AG09309 (cell line): ENCODE measurements around the gene PTPN14.

Experiments used
- DNase-seq: peaks from one replicate; pipeline ENCODE4 v3.0.0-alpha.2; 2010; ENCODE audit warnings: low read depth
- H3K4me3 ChIP-seq: 2 replicates; pipeline ENCODE4 v1.5.1; 2011; ENCODE audit warnings: mild to moderate bottlenecking, low read depth, low read length, moderate library complexity; ENCODE audit not compliant: control insufficient read depth
- TF ChIP-seq, protein P1 (sequence below): IDR thresholded peaks from 2 replicates; pipeline ENCODE4 v1.5.1; 2011; ENCODE audit warnings: mild to moderate bottlenecking, low read depth, low read length, inconsistent platforms; ENCODE audit not compliant: insufficient read depth, control insufficient read depth; ENCODE audit errors: missing control alignments

The PTPN14 gene

DNA sequence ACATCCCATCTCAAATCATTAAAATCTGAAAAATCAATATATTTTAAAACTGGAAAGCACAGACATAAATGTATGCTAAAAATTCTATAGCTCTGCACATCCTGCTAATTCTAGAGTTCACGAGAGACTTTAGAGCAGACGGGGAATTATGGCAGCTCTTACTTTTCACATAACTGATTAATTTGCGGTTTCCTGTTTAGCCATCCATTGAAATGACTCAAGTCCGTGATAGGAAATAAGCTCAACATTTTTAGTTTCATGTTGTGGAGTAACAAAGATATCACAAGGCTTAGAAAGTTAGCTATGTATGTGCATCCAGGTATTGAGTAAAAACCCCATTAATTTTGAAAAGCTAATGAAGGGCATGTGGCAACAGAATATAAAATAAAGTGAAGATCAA is 147.2 kb downstream of the PTPN14 start:
- no peak overlapping the region for H3K4me3 ChIP-seq
- DNase-seq = no peak
- TF ChIP-seq, protein P1, sequence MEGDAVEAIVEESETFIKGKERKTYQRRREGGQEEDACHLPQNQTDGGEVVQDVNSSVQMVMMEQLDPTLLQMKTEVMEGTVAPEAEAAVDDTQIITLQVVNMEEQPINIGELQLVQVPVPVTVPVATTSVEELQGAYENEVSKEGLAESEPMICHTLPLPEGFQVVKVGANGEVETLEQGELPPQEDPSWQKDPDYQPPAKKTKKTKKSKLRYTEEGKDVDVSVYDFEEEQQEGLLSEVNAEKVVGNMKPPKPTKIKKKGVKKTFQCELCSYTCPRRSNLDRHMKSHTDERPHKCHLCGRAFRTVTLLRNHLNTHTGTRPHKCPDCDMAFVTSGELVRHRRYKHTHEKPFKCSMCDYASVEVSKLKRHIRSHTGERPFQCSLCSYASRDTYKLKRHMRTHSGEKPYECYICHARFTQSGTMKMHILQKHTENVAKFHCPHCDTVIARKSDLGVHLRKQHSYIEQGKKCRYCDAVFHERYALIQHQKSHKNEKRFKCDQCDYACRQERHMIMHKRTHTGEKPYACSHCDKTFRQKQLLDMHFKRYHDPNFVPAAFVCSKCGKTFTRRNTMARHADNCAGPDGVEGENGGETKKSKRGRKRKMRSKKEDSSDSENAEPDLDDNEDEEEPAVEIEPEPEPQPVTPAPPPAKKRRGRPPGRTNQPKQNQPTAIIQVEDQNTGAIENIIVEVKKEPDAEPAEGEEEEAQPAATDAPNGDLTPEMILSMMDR = no peak

DNA sequence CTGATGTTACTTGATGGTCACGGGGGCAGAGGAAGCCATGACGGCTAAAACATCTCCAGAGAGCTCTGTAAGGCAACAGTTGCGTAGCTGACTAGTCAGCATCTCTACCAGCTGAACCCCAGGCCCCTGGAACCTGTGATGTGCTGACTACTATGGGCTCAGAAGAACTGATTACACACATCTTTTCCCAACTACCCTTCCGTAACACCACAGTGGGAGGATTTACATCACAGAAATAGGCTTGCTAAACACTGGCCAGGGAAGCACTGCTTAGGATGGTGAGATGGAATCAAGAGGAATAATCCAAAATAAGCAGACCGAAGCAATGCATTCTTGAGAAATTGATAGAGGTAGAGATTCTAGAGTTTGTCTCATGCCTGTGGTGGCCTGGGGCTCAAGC is 148.0 kb downstream of the PTPN14 start:
- H3K4me3 ChIP-seq = no peak overlapping the region
- no peak for DNase-seq
- TF ChIP-seq, protein P1 = no peak

DNA sequence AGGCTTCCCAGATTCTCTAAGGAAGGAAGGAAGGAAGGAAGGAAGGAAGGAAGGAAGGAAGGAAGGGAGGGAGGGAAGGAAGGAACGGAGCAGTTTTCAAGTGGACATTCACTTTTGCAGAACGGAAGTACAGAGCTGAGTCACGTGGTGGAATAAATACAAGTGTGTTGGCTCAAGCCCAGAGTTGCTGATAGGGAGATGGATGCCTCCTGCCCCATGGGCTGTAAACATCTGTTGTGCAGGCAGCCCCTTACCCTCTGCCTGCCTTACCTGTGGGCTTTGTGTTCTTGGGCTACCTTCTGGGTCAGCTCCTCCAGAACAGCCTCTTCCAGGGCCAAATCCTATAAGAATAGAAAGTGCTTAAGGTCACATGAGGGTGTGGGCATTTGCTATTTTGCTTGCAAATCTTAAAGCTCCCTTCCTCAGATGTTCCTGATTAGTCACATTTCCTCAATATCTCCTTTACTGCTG is 148.8 kb downstream of the PTPN14 start:
- H3K4me3 ChIP-seq = no peak overlapping the region
- no peak for DNase-seq
- TF ChIP-seq, protein P1 = no peak

DNA sequence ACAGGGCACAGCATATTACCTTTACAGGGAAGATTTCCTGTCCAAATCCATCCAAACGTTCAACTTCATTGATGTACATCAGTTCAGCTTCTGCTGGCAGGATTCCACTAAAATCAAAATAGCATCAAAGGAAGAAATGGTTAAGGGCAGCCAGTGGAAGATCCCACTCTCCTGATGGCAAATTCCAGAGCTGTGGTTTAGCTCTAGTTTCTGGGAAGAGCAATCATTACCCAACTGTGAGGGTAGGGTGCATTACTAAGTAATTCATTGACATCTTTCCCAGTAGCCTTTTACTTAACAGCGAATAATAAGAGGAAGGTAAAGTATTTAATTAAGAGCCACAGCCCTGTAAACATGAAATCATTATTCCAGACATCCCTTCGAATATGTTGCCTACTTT is 149.7 kb downstream of the PTPN14 start:
- DNase-seq = no peak
- TF ChIP-seq, protein P1 = no peak
- no peak overlapping the region for H3K4me3 ChIP-seq

DNA sequence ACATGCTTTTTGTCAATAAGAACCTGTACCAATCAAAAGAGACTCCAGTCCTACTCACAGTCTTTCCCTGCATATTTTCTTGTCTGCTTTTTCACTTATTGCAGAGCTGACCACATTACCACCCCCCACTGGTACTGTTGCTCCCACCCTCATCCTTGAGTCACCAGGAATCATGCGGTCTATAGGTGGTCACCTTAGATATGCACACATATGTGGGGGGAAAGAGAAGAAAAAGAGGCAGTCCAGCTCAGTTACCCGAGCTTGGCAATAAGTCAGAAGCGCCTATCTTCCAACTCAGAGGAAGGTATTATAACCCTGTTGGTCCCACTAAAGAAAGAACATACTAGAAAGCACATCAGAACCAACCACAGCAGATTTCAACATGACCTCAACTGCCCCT is 151.3 kb downstream of the PTPN14 start:
- TF ChIP-seq, protein P1 = no peak
- DNase-seq = no peak
- H3K4me3 ChIP-seq = no peak overlapping the region

DNA sequence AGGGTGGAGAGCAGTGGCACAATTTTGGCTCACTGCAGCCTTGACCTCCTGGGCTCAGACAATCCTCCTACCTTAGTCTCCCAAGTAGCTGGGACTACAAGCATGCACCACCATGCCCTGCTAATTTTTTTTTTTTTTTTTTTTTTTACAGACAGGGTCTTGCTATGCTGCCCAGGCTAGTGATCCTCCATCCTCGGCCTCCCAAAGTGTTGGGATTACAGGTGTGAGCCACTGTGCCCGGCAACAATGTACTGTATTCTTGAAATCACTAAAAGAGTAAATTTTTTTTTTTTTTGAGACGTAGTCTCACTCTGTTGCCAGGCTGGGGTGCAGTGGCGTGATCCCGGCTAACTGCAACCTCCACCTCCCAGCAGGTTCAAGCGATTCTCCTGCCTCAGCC is 152.9 kb downstream of the PTPN14 start:
- TF ChIP-seq, protein P1 = no peak
- H3K4me3 ChIP-seq = no peak overlapping the region
- no peak for DNase-seq

DNA sequence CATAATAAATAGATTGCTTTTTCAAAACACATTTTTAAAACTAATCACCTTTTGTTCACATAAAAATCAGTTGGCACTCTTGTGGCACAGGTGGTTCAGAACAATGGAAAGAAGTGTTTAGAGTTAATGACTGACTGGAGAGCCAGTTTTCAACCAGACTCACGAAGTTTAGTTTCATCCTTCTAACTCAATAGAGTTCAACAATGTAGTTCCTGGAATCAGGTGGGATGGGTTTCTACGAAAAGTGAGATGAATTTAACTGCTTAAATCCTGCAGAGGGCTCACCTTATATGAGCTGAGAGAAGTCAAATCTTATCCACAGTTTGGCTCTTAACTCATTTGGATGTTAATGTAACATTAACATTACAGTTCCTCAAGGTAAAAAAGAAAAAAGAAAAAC is 153.9 kb downstream of the PTPN14 start:
- no peak overlapping the region for H3K4me3 ChIP-seq
- DNase-seq = no peak
- TF ChIP-seq, protein P1 = no peak
